ENCODE data around the gene GMPS. TPM values are rescaled to one million over a fixed set of nuclear protein-coding genes. Genes with fewer than 3 reads are reported as not detected.

GMPS gene
- total RNA-seq, 1 donor from 2014 or later, result 56.4 TPM

DNA sequence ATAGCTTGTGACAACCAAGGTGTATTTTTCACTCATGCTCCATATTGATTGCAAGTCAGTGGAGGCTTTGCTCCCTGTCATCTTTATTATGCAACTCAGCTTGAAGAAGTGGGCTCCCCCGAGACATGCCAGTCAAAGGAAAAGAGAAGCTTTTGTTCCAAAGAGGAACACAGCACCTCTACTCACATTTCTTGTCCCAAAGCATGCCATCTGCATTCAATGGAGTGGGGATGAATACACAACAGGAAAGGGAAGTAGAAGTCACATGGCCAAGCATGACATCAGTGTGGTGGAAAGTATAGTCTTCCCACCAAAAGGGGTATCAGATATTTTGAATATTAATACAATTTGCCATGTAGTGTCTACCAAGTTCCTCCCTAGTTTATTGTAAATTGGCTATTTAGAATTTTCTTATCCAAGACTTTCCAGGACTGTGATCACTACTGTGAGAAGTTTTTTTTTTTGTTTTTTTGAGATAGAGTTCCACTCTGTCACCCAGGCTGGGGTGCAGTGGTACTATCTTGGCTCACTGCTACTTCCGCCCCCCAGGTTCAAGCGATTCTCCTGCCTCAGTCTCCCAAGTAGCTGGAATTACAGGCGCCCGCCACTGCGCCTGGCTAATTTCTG lies 114.5 kb downstream of the GMPS start:
- Mint-ChIP-seq H3K27ac (ENCODE audit: unreplicated experiment) (no peak overlapping the region), H3K4me3 (ENCODE audit: unreplicated experiment) (no peak overlapping the region), H3K36me3 (ENCODE audit: low read depth) (no peaks in the 10 kb centered on the region), H3K9me3 (ENCODE audit: low read depth) (no peaks in the 10 kb centered on the region), H3K4me1 (ENCODE audit: low read depth) (peaks cover 16% of the 10 kb centered on the region), H3K27me3 (ENCODE audit: low read depth) (no peaks in the 10 kb centered on the region)
- TF ChIP-seq, protein P1, sequence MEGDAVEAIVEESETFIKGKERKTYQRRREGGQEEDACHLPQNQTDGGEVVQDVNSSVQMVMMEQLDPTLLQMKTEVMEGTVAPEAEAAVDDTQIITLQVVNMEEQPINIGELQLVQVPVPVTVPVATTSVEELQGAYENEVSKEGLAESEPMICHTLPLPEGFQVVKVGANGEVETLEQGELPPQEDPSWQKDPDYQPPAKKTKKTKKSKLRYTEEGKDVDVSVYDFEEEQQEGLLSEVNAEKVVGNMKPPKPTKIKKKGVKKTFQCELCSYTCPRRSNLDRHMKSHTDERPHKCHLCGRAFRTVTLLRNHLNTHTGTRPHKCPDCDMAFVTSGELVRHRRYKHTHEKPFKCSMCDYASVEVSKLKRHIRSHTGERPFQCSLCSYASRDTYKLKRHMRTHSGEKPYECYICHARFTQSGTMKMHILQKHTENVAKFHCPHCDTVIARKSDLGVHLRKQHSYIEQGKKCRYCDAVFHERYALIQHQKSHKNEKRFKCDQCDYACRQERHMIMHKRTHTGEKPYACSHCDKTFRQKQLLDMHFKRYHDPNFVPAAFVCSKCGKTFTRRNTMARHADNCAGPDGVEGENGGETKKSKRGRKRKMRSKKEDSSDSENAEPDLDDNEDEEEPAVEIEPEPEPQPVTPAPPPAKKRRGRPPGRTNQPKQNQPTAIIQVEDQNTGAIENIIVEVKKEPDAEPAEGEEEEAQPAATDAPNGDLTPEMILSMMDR (IDR thresholded peaks at IDR 0.05), result no peak
- no peak for DNase-seq (ENCODE audit: low spot score)

DNA sequence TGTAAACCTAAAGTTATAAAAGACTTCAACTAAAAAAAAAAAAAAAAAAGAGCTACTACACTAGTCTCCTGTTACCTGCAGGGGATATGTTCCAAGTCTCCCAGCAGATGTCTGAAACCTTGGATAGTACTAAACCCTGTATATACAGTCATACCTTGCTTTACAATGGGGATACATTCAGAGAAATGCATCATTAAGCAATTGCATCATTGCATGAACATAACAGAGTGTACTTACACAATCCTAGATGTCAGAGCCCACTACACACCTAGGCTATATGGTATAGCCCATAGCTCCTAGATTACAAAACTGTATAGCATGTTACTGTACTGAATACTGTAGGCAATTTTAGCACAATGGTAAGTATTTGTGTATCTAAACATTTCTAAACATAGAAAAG lies 119.1 kb downstream of the GMPS start:
- H3K4me3 Mint-ChIP-seq (ENCODE audit: unreplicated experiment), result no peak overlapping the region
- TF ChIP-seq, protein P1 (IDR thresholded peaks at IDR 0.05), result no peak
- H3K27ac Mint-ChIP-seq (ENCODE audit: unreplicated experiment), result no peak overlapping the region
- H3K27me3 Mint-ChIP-seq (ENCODE audit: low read depth), result no peaks in the 10 kb centered on the region
- H3K9me3 Mint-ChIP-seq (ENCODE audit: low read depth), result no peaks in the 10 kb centered on the region
- H3K36me3 Mint-ChIP-seq (ENCODE audit: low read depth), result no peaks in the 10 kb centered on the region
- no peak for DNase-seq (ENCODE audit: low spot score)
- no peaks in the 10 kb centered on the region for H3K4me1 Mint-ChIP-seq (ENCODE audit: low read depth)

DNA sequence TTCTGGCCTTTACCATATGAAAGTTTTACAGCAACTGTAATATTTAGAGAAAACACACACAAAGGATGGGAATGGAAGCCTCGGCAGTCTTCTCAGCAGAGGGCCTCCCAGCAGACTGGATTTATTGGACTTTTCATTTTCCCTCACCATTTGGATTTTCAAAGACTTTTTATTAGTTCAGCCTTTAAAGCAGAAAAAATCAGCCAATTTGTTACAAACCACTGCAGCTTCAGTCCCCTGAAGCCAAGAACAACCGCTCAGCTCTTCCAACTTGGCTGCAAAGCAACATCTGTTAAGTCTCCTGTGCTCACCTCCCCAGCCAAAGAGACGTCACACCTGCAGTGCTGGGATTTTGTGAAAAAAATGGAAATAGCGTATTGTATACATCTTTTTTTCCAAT lies 120.8 kb downstream of the GMPS start:
- Mint-ChIP-seq H3K9me3 (ENCODE audit: low read depth) (no peaks in the 10 kb centered on the region), H3K4me3 (ENCODE audit: unreplicated experiment) (no peak overlapping the region), H3K36me3 (ENCODE audit: low read depth) (no peaks in the 10 kb centered on the region), H3K4me1 (ENCODE audit: low read depth) (peaks cover 5% of the 10 kb centered on the region), H3K27me3 (ENCODE audit: low read depth) (no peaks in the 10 kb centered on the region), H3K27ac (ENCODE audit: unreplicated experiment) (no peak overlapping the region)
- TF ChIP-seq, protein P1 (IDR thresholded peaks at IDR 0.05), result no peak
- no peak for DNase-seq (ENCODE audit: low spot score)

DNA sequence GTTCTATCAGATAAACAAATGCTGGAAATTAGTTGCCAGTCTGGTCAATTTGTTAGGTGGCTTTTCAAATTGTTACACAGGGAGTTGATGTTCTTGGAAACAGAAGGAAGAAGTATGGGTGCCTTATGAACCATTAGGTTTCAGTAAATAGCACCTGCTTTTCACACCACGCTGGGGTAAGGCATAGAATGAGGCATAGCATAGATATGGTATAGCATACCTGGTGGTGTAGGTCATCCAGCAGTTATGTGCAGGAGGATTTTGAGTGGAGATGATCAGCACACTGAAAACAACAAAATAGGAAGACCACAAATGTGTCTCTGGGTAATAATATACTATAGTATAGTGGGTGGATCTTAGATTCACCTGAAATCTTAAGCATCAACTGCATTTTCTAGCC lies 121.4 kb downstream of the GMPS start:
- H3K36me3 Mint-ChIP-seq (ENCODE audit: low read depth), result no peaks in the 10 kb centered on the region
- H3K27me3 Mint-ChIP-seq (ENCODE audit: low read depth), result no peaks in the 10 kb centered on the region
- TF ChIP-seq, protein P1 (IDR thresholded peaks at IDR 0.05), result no peak
- no peaks in the 10 kb centered on the region for H3K9me3 Mint-ChIP-seq (ENCODE audit: low read depth)
- no peak overlapping the region for H3K27ac Mint-ChIP-seq (ENCODE audit: unreplicated experiment)
- DNase-seq (ENCODE audit: low spot score), result no peak
- peaks cover 5% of the 10 kb centered on the region for H3K4me1 Mint-ChIP-seq (ENCODE audit: low read depth)
- H3K4me3 Mint-ChIP-seq (ENCODE audit: unreplicated experiment), result no peak overlapping the region

Other genes starting within 250 kb of the GMPS start
- 0.07 to 0.17 TPM in 2 of 3 replicates, not detected in the other for gene PLCH1, start 125.6 kb upstream of the GMPS start, total RNA-seq
- gene C3orf33, start 64.4 kb upstream of the GMPS start, total RNA-seq, result 4.1 to 5.1 TPM (median 4.7 TPM) in 3 replicates
- 30.0 to 39.5 TPM (median 31.3 TPM) in 3 replicates for gene SLC33A1, start 16.2 kb upstream of the GMPS start, total RNA-seq
- gene KCNAB1, start 249.9 kb downstream of the GMPS start, total RNA-seq, result 3.0 to 3.4 TPM (median 3.3 TPM) in 3 replicates